Mesendoderm (in vitro differentiated cells): ENCODE measurements around the gene NLRC5.

Experiments
- DNase-seq: peaks from one replicate; pipeline ENCODE4 v3.0.0; 2013
- H2AK5ac ChIP-seq: 2 replicates; pipeline ENCODE4 v1.6.1; 2013; ENCODE audit warnings: low read length, inconsistent platforms
- H2BK120ac ChIP-seq: 2 replicates; pipeline ENCODE4 v1.6.1; 2013; ENCODE audit warnings: low read depth, mild to moderate bottlenecking, low read length, moderate library complexity, mixed read lengths
- H2BK15ac ChIP-seq: replicated peaks from 2 replicates; pipeline ENCODE4 v1.6.1; 2013; ENCODE audit warnings: low read depth, mild to moderate bottlenecking, moderate library complexity
- H2BK5ac ChIP-seq: 2 replicates; pipeline ENCODE4 v1.6.1; 2013; ENCODE audit warnings: low read length, inconsistent platforms
- H3K18ac ChIP-seq: 2 replicates; pipeline ENCODE4 v1.6.1; 2013; ENCODE audit warnings: mild to moderate bottlenecking, low read length, mixed read lengths
- H3K23ac ChIP-seq: one replicate; pipeline ENCODE4 v1.6.1; 2013; ENCODE audit warnings: low read length
- H3K27ac ChIP-seq: 2 replicates; pipeline ENCODE4 v1.5.1; 2013; ENCODE audit warnings: low read depth, mild to moderate bottlenecking, inconsistent platforms, low read length, moderate library complexity
- H3K27me3 ChIP-seq: 2 replicates; pipeline ENCODE4 v1.6.1; 2013; ENCODE audit warnings: low read length, control low read depth, mild to moderate bottlenecking, inconsistent platforms; ENCODE audit not compliant: insufficient read depth, poor library complexity
- H3K36me3 ChIP-seq: 2 replicates; pipeline ENCODE4 v1.6.1; 2013; ENCODE audit warnings: low read length, inconsistent platforms; ENCODE audit not compliant: control insufficient read depth, insufficient read depth
- H3K4ac ChIP-seq: one replicate; pipeline ENCODE4 v1.6.1; 2013; ENCODE audit warnings: low read depth, mild to moderate bottlenecking, low read length, moderate library complexity
- H3K4me1 ChIP-seq: 2 replicates; pipeline ENCODE4 v1.6.1; 2013; ENCODE audit warnings: low read depth, low read length, inconsistent platforms; ENCODE audit not compliant: control insufficient read depth
- H3K4me2 ChIP-seq: 2 replicates; pipeline ENCODE4 v1.6.1; 2013; ENCODE audit warnings: low read length
- H3K4me3 ChIP-seq: 2 replicates; pipeline ENCODE4 v1.5.1; 2013; ENCODE audit warnings: mild to moderate bottlenecking, low read length
- H3K56ac ChIP-seq: one replicate; pipeline ENCODE4 v1.6.1; 2013; ENCODE audit warnings: low read length
- H3K79me1 ChIP-seq: 2 replicates; pipeline ENCODE4 v1.6.1; 2013; ENCODE audit warnings: low read length, inconsistent platforms
- H3K79me2 ChIP-seq: 2 replicates; pipeline ENCODE4 v1.6.1; 2013; ENCODE audit warnings: mild to moderate bottlenecking, low read length; ENCODE audit not compliant: control insufficient read depth, insufficient read depth
- H3K9ac ChIP-seq: 2 replicates; pipeline ENCODE4 v1.6.1; 2013; ENCODE audit warnings: low read length, inconsistent platforms
- H4K5ac ChIP-seq: one replicate; pipeline ENCODE4 v1.6.1; 2013; ENCODE audit warnings: low read length
- H4K8ac ChIP-seq: one replicate; pipeline ENCODE4 v1.6.1; 2013; ENCODE audit warnings: low read depth, mild to moderate bottlenecking, control low read depth, low read length, moderate library complexity
- WGBS: extraction: QIAGEN DNeasy Blood & Tissue Kit; methylation state at CpG from one replicate; pipeline ENCODE4 v1.1.7; 2013; ENCODE audit warnings: low lambda C conversion rate, missing lambda C conversion rate; ENCODE audit not compliant: insufficient coverage; ENCODE audit errors: extremely low coverage; 5-methylcytosine and 5-hydroxymethylcytosine counted together

NLRC5 gene

GRCh38 chr16:57131351-57131970, 142.1 kb downstream of the NLRC5 start:
- H3K4me3 ChIP-seq = no peak overlapping the region
- H3K27me3 ChIP-seq = no peaks in the 10 kb centered on the region
- H2BK120ac ChIP-seq = no peak overlapping the region
- H3K23ac ChIP-seq = no peak overlapping the region
- no peak overlapping the region for H3K18ac ChIP-seq
- H2BK5ac ChIP-seq = no peak overlapping the region
- no peak overlapping the region for H3K4ac ChIP-seq
- H3K27ac ChIP-seq = no peak overlapping the region
- H3K56ac ChIP-seq = no peak overlapping the region
- H2AK5ac ChIP-seq = no peak overlapping the region
- H3K9ac ChIP-seq = no peak overlapping the region
- H2BK15ac ChIP-seq = no peak overlapping the region
- no CpG with 5 or more reads among the region's 17 CpGs for WGBS
- no peak overlapping the region for H3K4me2 ChIP-seq
- H3K79me2 ChIP-seq = no peaks in the 10 kb centered on the region
- no peaks in the 10 kb centered on the region for H3K36me3 ChIP-seq
- H3K4me1 ChIP-seq = no peaks in the 10 kb centered on the region
- H4K5ac ChIP-seq = no peak overlapping the region
- no peak for DNase-seq
- H4K8ac ChIP-seq = no peak overlapping the region
- H3K79me1 ChIP-seq = no peaks in the 10 kb centered on the region

GRCh38 chr16:57132470-57132869, 143.1 kb downstream of the NLRC5 start:
- no peaks in the 10 kb centered on the region for H3K27me3 ChIP-seq
- H3K79me1 ChIP-seq = no peaks in the 10 kb centered on the region
- H4K5ac ChIP-seq = no peak overlapping the region
- H3K27ac ChIP-seq = no peak overlapping the region
- H2BK120ac ChIP-seq = no peak overlapping the region
- WGBS = no CpG with 5 or more reads among the region's 1 CpG
- H3K4ac ChIP-seq = no peak overlapping the region
- H2AK5ac ChIP-seq = no peak overlapping the region
- H3K79me2 ChIP-seq = no peaks in the 10 kb centered on the region
- H3K36me3 ChIP-seq = no peaks in the 10 kb centered on the region
- H3K56ac ChIP-seq = no peak overlapping the region
- no peak overlapping the region for H3K4me3 ChIP-seq
- H3K23ac ChIP-seq = no peak overlapping the region
- H4K8ac ChIP-seq = no peak overlapping the region
- no peak overlapping the region for H2BK5ac ChIP-seq
- H2BK15ac ChIP-seq = no peak overlapping the region
- no peak for DNase-seq
- no peak overlapping the region for H3K9ac ChIP-seq
- no peaks in the 10 kb centered on the region for H3K4me1 ChIP-seq
- no peak overlapping the region for H3K4me2 ChIP-seq
- no peak overlapping the region for H3K18ac ChIP-seq

- Histone ChIP-seq H3K4me1 (no peaks in the 10 kb centered on the region), H3K4me3 (no peak overlapping the region), H3K4me2 (no peak overlapping the region), H3K27me3 (no peaks in the 10 kb centered on the region), H3K36me3 (no peaks in the 10 kb centered on the region), H3K56ac (no peak overlapping the region), H3K23ac (no peak overlapping the region), H3K27ac (no peak overlapping the region), H4K5ac (no peak overlapping the region), H2BK120ac (no peak overlapping the region), H3K79me1 (no peaks in the 10 kb centered on the region), H2BK5ac (no peak overlapping the region), H2BK15ac (no peak overlapping the region), H4K8ac (no peak overlapping the region), H3K9ac (no peak overlapping the region), H3K79me2 (no peaks in the 10 kb centered on the region), H3K4ac (no peak overlapping the region), H3K18ac (no peak overlapping the region), H2AK5ac (no peak overlapping the region)
- no peak for DNase-seq
- no CpG with 5 or more reads among the region's 4 CpGs for WGBS
Measured at GRCh38 chr16:57133031-57133430, 143.7 kb downstream of the NLRC5 start.
